Cortex of kidney (tissue), 1 donor: ENCODE measurements around the gene PTGFRN.
"Not testable (repeated sequence)": the region's sequence is repeated elsewhere in the genome, so short reads cannot be mapped to it uniquely, and the experiment has no call there.

Experiments
- DNase-seq: peaks from one replicate; lab custom pipeline; 2025; lab: John Stamatoyannopoulos, UW

Gene PTGFRN

GRCh38 chr1:116916533-116917445 is 7.1 kb downstream of the PTGFRN start:
- DNase-seq, result no peak

- no peak for DNase-seq
Measured at GRCh38 chr1:116918714-116919357, 9.1 kb downstream of the PTGFRN start.

- no peak for DNase-seq
Measured at GRCh38 chr1:116919802-116920201, 10.1 kb downstream of the PTGFRN start.

- DNase-seq, result no peak
Measured at GRCh38 chr1:116920211-116920610, 10.5 kb downstream of the PTGFRN start.

- DNase-seq, result no peak
Measured at GRCh38 chr1:116921301-116921885, 11.7 kb downstream of the PTGFRN start.

GRCh38 chr1:116921937-116922336 is 12.2 kb downstream of the PTGFRN start:
- no peak for DNase-seq

- no peak for DNase-seq
Measured at GRCh38 chr1:116923421-116923820, 13.7 kb downstream of the PTGFRN start.

GRCh38 chr1:116927049-116927798 is 17.5 kb downstream of the PTGFRN start:
- DNase-seq, result no peak

- DNase-seq, result no peak
Measured at GRCh38 chr1:116929961-116930592, 20.4 kb downstream of the PTGFRN start.

- DNase-seq, result no peak
Measured at GRCh38 chr1:116931016-116931918, 21.6 kb downstream of the PTGFRN start.

- DNase-seq, result no peak
Measured at GRCh38 chr1:116933606-116934515, 24.1 kb downstream of the PTGFRN start.

- DNase-seq, result no peak
Measured at GRCh38 chr1:116934586-116935207, 25.0 kb downstream of the PTGFRN start.

GRCh38 chr1:116938216-116938615 is 28.5 kb downstream of the PTGFRN start:
- no peak for DNase-seq

GRCh38 chr1:116939780-116940543 is 30.2 kb downstream of the PTGFRN start:
- DNase-seq, result not testable (repeated sequence)

GRCh38 chr1:116940814-116941599 is 31.3 kb downstream of the PTGFRN start:
- DNase-seq, result no peak

- DNase-seq, result no peak
Measured at GRCh38 chr1:116941670-116942069, 32.0 kb downstream of the PTGFRN start.

GRCh38 chr1:116942344-116942743 is 32.6 kb downstream of the PTGFRN start:
- DNase-seq, result no peak
